Measurements from ENCODE around the gene HHLA2. TPM values are rescaled to one million over a fixed set of nuclear protein-coding genes. Genes with fewer than 3 reads are reported as not detected.
"Not testable (repeated sequence)": the region's sequence is repeated elsewhere in the genome, so short reads cannot be mapped to it uniquely, and the experiment has no call there.

The HHLA2 gene
- total RNA-seq, result 1 to 10 TPM; 1.1 to 1.3 TPM

GRCh38 chr3:108296239-108296638, at the start of gene HHLA2:
Gene HHLA2 (plus strand): TSS chr3:108296548. CDS start chr3:108351814, 55,266 bp downstream.
- H3K4me1 Mint-ChIP-seq, result peaks cover 67% of the 10 kb centered on the region
- H3K27me3 Mint-ChIP-seq, result no peaks in the 10 kb centered on the region
- peak; percentile 19 for DNase-seq
- H3K36me3 Mint-ChIP-seq, result peaks cover 3% of the 10 kb centered on the region
- H3K9me3 Mint-ChIP-seq, result peaks cover 12% of the 10 kb centered on the region
- peak within 1 kb of the TSS; percentile 73 for H3K27ac Mint-ChIP-seq
- H3K4me3 Mint-ChIP-seq, result no peak within 1 kb of the TSS

- no peak overlapping the region for H3K4me3 Mint-ChIP-seq
- no peaks in the 10 kb centered on the region for H3K27me3 Mint-ChIP-seq
- H3K36me3 Mint-ChIP-seq, result no peaks in the 10 kb centered on the region
- no peak for DNase-seq
- peaks cover 2% of the 10 kb centered on the region for H3K9me3 Mint-ChIP-seq
- peaks cover 10% of the 10 kb centered on the region for H3K4me1 Mint-ChIP-seq
- no peak overlapping the region for H3K27ac Mint-ChIP-seq
Observed at GRCh38 chr3:108250626-108251025, 45.7 kb upstream of the HHLA2 start.

- Mint-ChIP-seq H3K27ac (no peak overlapping the region), H3K4me3 (no peak overlapping the region), H3K9me3 (peaks cover 2% of the 10 kb centered on the region), H3K27me3 (no peaks in the 10 kb centered on the region), H3K4me1 (peaks cover 10% of the 10 kb centered on the region), H3K36me3 (no peaks in the 10 kb centered on the region)
- no peak for DNase-seq
Observed at GRCh38 chr3:108251265-108251664, 45.1 kb upstream of the HHLA2 start.

- no peaks in the 10 kb centered on the region for H3K36me3 Mint-ChIP-seq
- H3K27ac Mint-ChIP-seq, result no peak overlapping the region
- peaks cover 7% of the 10 kb centered on the region for H3K4me1 Mint-ChIP-seq
- H3K9me3 Mint-ChIP-seq, result peaks cover 2% of the 10 kb centered on the region
- no peak overlapping the region for H3K4me3 Mint-ChIP-seq
- no peak for DNase-seq
- H3K27me3 Mint-ChIP-seq, result no peaks in the 10 kb centered on the region
Observed at GRCh38 chr3:108251844-108252243, 44.5 kb upstream of the HHLA2 start.

- Mint-ChIP-seq H3K9me3 (peaks cover 4% of the 10 kb centered on the region), H3K4me1 (no peaks in the 10 kb centered on the region), H3K27me3 (no peaks in the 10 kb centered on the region), H3K4me3 (no peak overlapping the region), H3K27ac (no peak overlapping the region), H3K36me3 (no peaks in the 10 kb centered on the region)
- DNase-seq, result no peak
Observed at GRCh38 chr3:108255131-108255530, 41.2 kb upstream of the HHLA2 start.

- H3K4me3 Mint-ChIP-seq, result not testable (repeated sequence)
Observed at GRCh38 chr3:108264534-108265298, 31.6 kb upstream of the HHLA2 start.

GRCh38 chr3:108268235-108268634, 28.1 kb upstream of the HHLA2 start:
- H3K9me3 Mint-ChIP-seq, result peaks cover 12% of the 10 kb centered on the region
- not testable (repeated sequence) for H3K27me3 Mint-ChIP-seq, H3K4me1 Mint-ChIP-seq, H3K36me3 Mint-ChIP-seq, H3K4me3 Mint-ChIP-seq, DNase-seq, H3K27ac Mint-ChIP-seq

More at GRCh38 chr3:108264534-108265298, 31.6 kb upstream of the HHLA2 start:
- not testable (repeated sequence) for H3K4me1 Mint-ChIP-seq, DNase-seq, H3K27me3 Mint-ChIP-seq, H3K36me3 Mint-ChIP-seq
- peak overlapping the region; percentile 54 for H3K27ac Mint-ChIP-seq
- peaks cover 16% of the 10 kb centered on the region for H3K9me3 Mint-ChIP-seq

GRCh38 chr3:108271626-108272025, 24.7 kb upstream of the HHLA2 start:
- Mint-ChIP-seq H3K9me3 (peaks cover 15% of the 10 kb centered on the region), H3K36me3 (no peaks in the 10 kb centered on the region), H3K27me3 (no peaks in the 10 kb centered on the region), H3K4me3 (no peak overlapping the region), H3K4me1 (peaks cover 3% of the 10 kb centered on the region), H3K27ac (no peak overlapping the region)
- no peak for DNase-seq

- not testable (repeated sequence) for DNase-seq, H3K4me3 Mint-ChIP-seq
Observed at GRCh38 chr3:108279066-108279465, 17.3 kb upstream of the HHLA2 start.

GRCh38 chr3:108280476-108280875, 15.9 kb upstream of the HHLA2 start:
- Mint-ChIP-seq H3K4me3 (no peak overlapping the region), H3K9me3 (peaks cover 22% of the 10 kb centered on the region), H3K27ac (no peak overlapping the region), H3K27me3 (no peaks in the 10 kb centered on the region), H3K4me1 (peaks cover 16% of the 10 kb centered on the region), H3K36me3 (peaks cover 13% of the 10 kb centered on the region)
- no peak for DNase-seq

More at GRCh38 chr3:108279066-108279465, 17.3 kb upstream of the HHLA2 start:
- peaks cover 22% of the 10 kb centered on the region for H3K9me3 Mint-ChIP-seq
- H3K27ac Mint-ChIP-seq, H3K4me1 Mint-ChIP-seq, H3K36me3 Mint-ChIP-seq, H3K27me3 Mint-ChIP-seq: not testable (repeated sequence)

GRCh38 chr3:108281670-108282069, 14.7 kb upstream of the HHLA2 start:
- no peak overlapping the region for H3K4me3 Mint-ChIP-seq
- H3K4me1 Mint-ChIP-seq, result peaks cover 21% of the 10 kb centered on the region
- peaks cover 25% of the 10 kb centered on the region for H3K9me3 Mint-ChIP-seq
- peaks cover 17% of the 10 kb centered on the region for H3K36me3 Mint-ChIP-seq
- no peak for DNase-seq
- no peaks in the 10 kb centered on the region for H3K27me3 Mint-ChIP-seq
- H3K27ac Mint-ChIP-seq, result no peak overlapping the region

- peaks cover 19% of the 10 kb centered on the region for H3K36me3 Mint-ChIP-seq
- no peak overlapping the region for H3K4me3 Mint-ChIP-seq
- peaks cover 31% of the 10 kb centered on the region for H3K4me1 Mint-ChIP-seq
- H3K27me3 Mint-ChIP-seq, result no peaks in the 10 kb centered on the region
- H3K27ac Mint-ChIP-seq, result no peak overlapping the region
- peaks cover 24% of the 10 kb centered on the region for H3K9me3 Mint-ChIP-seq
- no peak for DNase-seq
Observed at GRCh38 chr3:108283006-108283405, 13.3 kb upstream of the HHLA2 start.

GRCh38 chr3:108283989-108284388, 12.4 kb upstream of the HHLA2 start:
- Mint-ChIP-seq H3K27me3 (no peaks in the 10 kb centered on the region), H3K36me3 (peaks cover 16% of the 10 kb centered on the region), H3K4me3 (no peak overlapping the region), H3K4me1 (peaks cover 31% of the 10 kb centered on the region), H3K9me3 (peaks cover 20% of the 10 kb centered on the region), H3K27ac (no peak overlapping the region)
- no peak for DNase-seq

- Mint-ChIP-seq H3K9me3 (peaks cover 12% of the 10 kb centered on the region), H3K4me3 (no peak overlapping the region), H3K36me3 (peaks cover 9% of the 10 kb centered on the region), H3K27me3 (no peaks in the 10 kb centered on the region), H3K27ac (no peak overlapping the region), H3K4me1 (peaks cover 31% of the 10 kb centered on the region)
- no peak for DNase-seq
Observed at GRCh38 chr3:108285176-108285575, 11.2 kb upstream of the HHLA2 start.

GRCh38 chr3:108287146-108287545, 9.2 kb upstream of the HHLA2 start:
- H3K27me3 Mint-ChIP-seq, result no peaks in the 10 kb centered on the region
- H3K27ac Mint-ChIP-seq, result peak overlapping the region; percentile 82
- peaks cover 26% of the 10 kb centered on the region for H3K9me3 Mint-ChIP-seq
- no peak overlapping the region for H3K4me3 Mint-ChIP-seq
- no peak for DNase-seq
- H3K36me3 Mint-ChIP-seq, result peaks cover 21% of the 10 kb centered on the region
- H3K4me1 Mint-ChIP-seq, result peaks cover 34% of the 10 kb centered on the region

- Mint-ChIP-seq H3K27ac (peak overlapping the region; percentile 23), H3K36me3 (peaks cover 21% of the 10 kb centered on the region), H3K9me3 (peaks cover 29% of the 10 kb centered on the region), H3K4me1 (peaks cover 45% of the 10 kb centered on the region)
- DNase-seq, H3K27me3 Mint-ChIP-seq, H3K4me3 Mint-ChIP-seq: not testable (repeated sequence)
Observed at GRCh38 chr3:108288193-108288592, 8.2 kb upstream of the HHLA2 start.
